HAP-1 (cell line): Measurements from ENCODE around the gene EFHC2.
"Not testable (repeated sequence)": the region's sequence is repeated elsewhere in the genome, so short reads cannot be mapped to it uniquely, and the experiment has no call there.

Experiments used
- DNase-seq, 2 experiments: peaks; one replicate each; pipeline ENCODE4 v3.0.0-alpha.2; 2016 to 2020; ENCODE audit warnings: low spot score in 2 of 2
- H3K27me3 ChIP-seq: fragments of 250-450 bp; sonication (Bioruptor Pico); 2 replicates; pipeline ENCODE4 v1.5.1; 2020; ENCODE audit warnings: low read depth, mild to moderate bottlenecking, moderate library complexity
- H3K36me3 ChIP-seq: fragments of 250-450 bp; sonication (Bioruptor Pico); replicated peaks from 2 replicates; pipeline ENCODE4 v1.5.1; 2020; ENCODE audit warnings: mild to moderate bottlenecking
- H3K4me1 ChIP-seq: fragments of 250-450 bp; sonication (Bioruptor Pico); 2 replicates; pipeline ENCODE4 v1.5.1; 2020; ENCODE audit warnings: mild to moderate bottlenecking
- H3K4me3 ChIP-seq: fragments of 250-450 bp; sonication (Bioruptor Pico); 2 replicates; pipeline ENCODE4 v1.5.1; 2020; ENCODE audit warnings: mild to moderate bottlenecking, moderate library complexity
- H3K9me3 ChIP-seq: fragments of 250-450 bp; sonication (Bioruptor Pico); 2 replicates; pipeline ENCODE4 v1.5.1; 2020; ENCODE audit warnings: mild to moderate bottlenecking, moderate library complexity
- in situ Hi-C: fragments of 300-500 bp; cut with MboI; formaldehyde crosslinking; loops from 3 replicates; pipeline ENCODE4 v1.14.3; 2020; ENCODE audit warnings: low sequenced_read_pairs, inconsistent platforms, mixed read lengths

EFHC2 gene

GRCh38 chrX:44189116-44189515, 154.4 kb downstream of the EFHC2 start:
- no peaks in the 10 kb centered on the region for H3K4me1 ChIP-seq
- no peaks in the 10 kb centered on the region for H3K36me3 ChIP-seq
- no peak overlapping the region for H3K4me3 ChIP-seq
- H3K27me3 ChIP-seq, result no peaks in the 10 kb centered on the region
- no peaks in the 10 kb centered on the region for H3K9me3 ChIP-seq
- in situ Hi-C loops, result no loop called here
- DNase-seq, result no peak

GRCh38 chrX:44187915-44188314, 155.6 kb downstream of the EFHC2 start:
- H3K36me3 ChIP-seq, H3K4me1 ChIP-seq, H3K27me3 ChIP-seq, in situ Hi-C loops, H3K4me3 ChIP-seq, H3K9me3 ChIP-seq, DNase-seq: not testable (repeated sequence)

GRCh38 chrX:44183329-44183728, 160.1 kb downstream of the EFHC2 start:
- H3K27me3 ChIP-seq, result no peaks in the 10 kb centered on the region
- no peaks in the 10 kb centered on the region for H3K9me3 ChIP-seq
- DNase-seq, result no peak
- no peak overlapping the region for H3K4me3 ChIP-seq
- in situ Hi-C loops, result no loop called here
- no peaks in the 10 kb centered on the region for H3K36me3 ChIP-seq
- H3K4me1 ChIP-seq, result no peaks in the 10 kb centered on the region

GRCh38 chrX:44178274-44179053, 165.0 kb downstream of the EFHC2 start:
- in situ Hi-C loops, result no loop called here
- Histone ChIP-seq H3K4me1 (no peaks in the 10 kb centered on the region), H3K9me3 (no peaks in the 10 kb centered on the region), H3K4me3 (no peak overlapping the region), H3K27me3 (no peaks in the 10 kb centered on the region), H3K36me3 (no peaks in the 10 kb centered on the region)
- DNase-seq, result no peak

GRCh38 chrX:44175455-44175854, 168.0 kb downstream of the EFHC2 start:
- no peaks in the 10 kb centered on the region for H3K36me3 ChIP-seq
- no peaks in the 10 kb centered on the region for H3K9me3 ChIP-seq
- no peaks in the 10 kb centered on the region for H3K4me1 ChIP-seq
- in situ Hi-C loops, result no loop called here
- no peak for DNase-seq
- no peaks in the 10 kb centered on the region for H3K27me3 ChIP-seq
- no peak overlapping the region for H3K4me3 ChIP-seq

- H3K4me3 ChIP-seq, result no peak overlapping the region
- H3K4me1 ChIP-seq, result no peaks in the 10 kb centered on the region
- no peaks in the 10 kb centered on the region for H3K9me3 ChIP-seq
- no peak for DNase-seq
- H3K36me3 ChIP-seq, result no peaks in the 10 kb centered on the region
- H3K27me3 ChIP-seq, result no peaks in the 10 kb centered on the region
- in situ Hi-C loops, result no loop called here
Observed at GRCh38 chrX:44174061-44174460, 169.4 kb downstream of the EFHC2 start.

GRCh38 chrX:44173219-44173618, 170.3 kb downstream of the EFHC2 start:
- H3K4me3 ChIP-seq, result no peak overlapping the region
- no peak for DNase-seq
- no peaks in the 10 kb centered on the region for H3K36me3 ChIP-seq
- H3K27me3 ChIP-seq, result no peaks in the 10 kb centered on the region
- H3K9me3 ChIP-seq, result no peaks in the 10 kb centered on the region
- in situ Hi-C loops, result no loop called here
- H3K4me1 ChIP-seq, result no peaks in the 10 kb centered on the region

GRCh38 chrX:44167116-44167515, 176.4 kb downstream of the EFHC2 start:
- no peak for DNase-seq
- Histone ChIP-seq H3K4me1 (no peaks in the 10 kb centered on the region), H3K9me3 (no peaks in the 10 kb centered on the region; the same call in 1 of the 2 replicates), H3K4me3 (no peak overlapping the region), H3K27me3 (no peaks in the 10 kb centered on the region), H3K36me3 (no peaks in the 10 kb centered on the region)
- in situ Hi-C loops, result no loop called here

- in situ Hi-C loops, result no loop called here
- Histone ChIP-seq H3K4me1 (no peaks in the 10 kb centered on the region), H3K27me3 (no peaks in the 10 kb centered on the region), H3K9me3 (no peaks in the 10 kb centered on the region; the same call in 1 of the 2 replicates), H3K4me3 (no peak overlapping the region), H3K36me3 (no peaks in the 10 kb centered on the region)
- DNase-seq, result no peak
Observed at GRCh38 chrX:44162964-44163475, 180.5 kb downstream of the EFHC2 start.

GRCh38 chrX:44157858-44158257, 185.6 kb downstream of the EFHC2 start:
- in situ Hi-C loops, result no loop called here
- no peaks in the 10 kb centered on the region for H3K9me3 ChIP-seq
- no peak for DNase-seq

GRCh38 chrX:44157283-44157682, 186.2 kb downstream of the EFHC2 start:
- H3K4me3 ChIP-seq, result no peak overlapping the region
- H3K36me3 ChIP-seq, result no peaks in the 10 kb centered on the region
- no peak for DNase-seq
- peaks cover 5% of the 10 kb centered on the region for H3K4me1 ChIP-seq
- in situ Hi-C loops, result no loop called here
- H3K9me3 ChIP-seq, result no peaks in the 10 kb centered on the region
- no peaks in the 10 kb centered on the region for H3K27me3 ChIP-seq

More at GRCh38 chrX:44157858-44158257, 185.6 kb downstream of the EFHC2 start:
- Histone ChIP-seq H3K36me3 (no peaks in the 10 kb centered on the region), H3K27me3 (no peaks in the 10 kb centered on the region), H3K4me3 (no peak overlapping the region), H3K4me1 (peaks cover 2% of the 10 kb centered on the region)

- in situ Hi-C loops, result no loop called here
Observed at GRCh38 chrX:44156726-44157125, 186.7 kb downstream of the EFHC2 start.

GRCh38 chrX:44155126-44155525, 188.3 kb downstream of the EFHC2 start:
- Histone ChIP-seq H3K4me1 (peaks cover 5% of the 10 kb centered on the region), H3K36me3 (no peaks in the 10 kb centered on the region), H3K4me3 (no peak overlapping the region), H3K9me3 (no peaks in the 10 kb centered on the region), H3K27me3 (no peaks in the 10 kb centered on the region)
- in situ Hi-C loops, result no loop called here
- no peak for DNase-seq

More at GRCh38 chrX:44156726-44157125, 186.7 kb downstream of the EFHC2 start:
- Histone ChIP-seq H3K36me3 (no peaks in the 10 kb centered on the region), H3K4me1 (peaks cover 5% of the 10 kb centered on the region), H3K9me3 (no peaks in the 10 kb centered on the region), H3K4me3 (no peak overlapping the region), H3K27me3 (no peaks in the 10 kb centered on the region)
- DNase-seq, result no peak

GRCh38 chrX:44152852-44153251, 190.6 kb downstream of the EFHC2 start:
- no peaks in the 10 kb centered on the region for H3K36me3 ChIP-seq
- DNase-seq, result peak in 1 of 2 experiments; percentile 10
- H3K9me3 ChIP-seq, result no peaks in the 10 kb centered on the region
- peaks cover 5% of the 10 kb centered on the region for H3K4me1 ChIP-seq
- in situ Hi-C loops, result no loop called here
- no peaks in the 10 kb centered on the region for H3K27me3 ChIP-seq
- H3K4me3 ChIP-seq, result no peak overlapping the region
